Spleen (tissue), 11 donors: ENCODE data around the gene CHRDL2. TPM values are rescaled to one million over a fixed set of nuclear protein-coding genes. Genes with fewer than 3 reads are reported as not detected.

Experiments
- DNase-seq: peaks from one replicate; pipeline ENCODE4 v3.0.0-alpha.2; 2020
- H3K27ac ChIP-seq, 8 donors: fragments of 200-600 bp; sonication (generic) in 7 of 8; 1 replicate in 4 of 8; 2 replicates in 4 of 8; pipeline versions ENCODE4 v1.5.0 to v1.8.0; 2016 to 2021; ENCODE audit warnings: inconsistent platforms in 4 of 8, mild to moderate bottlenecking in 4 of 8, moderate library complexity in 1 of 8
- H3K27me3 ChIP-seq, 7 donors: fragments of 200-600 bp; sonication (generic) in 6 of 7; replicated peaks in 1 of 7; 1 replicate in 4 of 7; 2 replicates in 3 of 7; pipeline versions ENCODE4 v1.5.0 to v1.8.0; 2016 to 2021; ENCODE audit warnings: inconsistent platforms in 3 of 7, mild to moderate bottlenecking in 1 of 7
- H3K36me3 ChIP-seq, 6 donors: fragments of 200-600 bp; sonication (generic) in 5 of 6; 1 replicate in 4 of 6; 2 replicates in 2 of 6; pipeline versions ENCODE4 v1.5.0 to v1.8.0; 2016 to 2021; ENCODE audit warnings: inconsistent platforms in 2 of 6
- H3K4me1 ChIP-seq, 6 donors: fragments of 200-600 bp; sonication (generic) in 5 of 6; 1 replicate in 3 of 6; 2 replicates in 3 of 6; pipeline versions ENCODE4 v1.5.0 to v1.8.0; 2016 to 2021; ENCODE audit warnings: inconsistent platforms in 3 of 6
- H3K4me3 ChIP-seq, 8 donors: fragments of 200-600 bp; sonication (generic) in 7 of 8; 1 replicate in 4 of 8; 2 replicates in 4 of 8; pipeline versions ENCODE4 v1.5.0 to v1.8.0; 2016 to 2021; ENCODE audit warnings: inconsistent platforms in 4 of 8, mild to moderate bottlenecking in 4 of 8, moderate library complexity in 2 of 8
- H3K9me3 ChIP-seq, 8 donors: fragments of 200-600 bp; sonication (generic) in 7 of 8; 1 replicate in 4 of 8; 2 replicates in 4 of 8; pipeline versions ENCODE4 v1.5.0 to v1.8.0; 2016 to 2021; ENCODE audit warnings: inconsistent platforms in 4 of 8
- CTCF ChIP-seq, 11 experiments: fragments of 200-600 bp in 7 of 11; fragments of 450-650 bp in 4 of 11; sonication (generic) in 4 of 11; IDR thresholded peaks in 8 of 11; conservative IDR thresholded peaks in 3 of 11; 1 replicate in 7 of 11; 2 replicates in 4 of 11; pipeline versions ENCODE4 v1.4.0 to v1.8.0; 2016 to 2021; ENCODE audit warnings: antibody characterized with exemption in 11 of 11, inconsistent platforms in 4 of 11, mild to moderate bottlenecking in 1 of 11
- POLR2A ChIP-seq, 3 donors: fragments of 450-650 bp; IDR thresholded peaks; one replicate each; pipeline ENCODE4 v1.5.1; 2017; ENCODE audit warnings: antibody characterized with exemption in 3 of 3, mild to moderate bottlenecking in 1 of 3
- POLR2AphosphoS5 ChIP-seq, 3 donors: sonication (generic); formaldehyde crosslinking; IDR thresholded peaks; one replicate each; pipeline ENCODE4 v1.5.1; 2017; ENCODE audit warnings: antibody characterized with exemption in 3 of 3
- WGBS, 5 donors: extraction: QIAGEN DNeasy Blood & Tissue Kit in 3 of 5; methylation state at CpG; one replicate each; pipeline versions ENCODE4 v1.1.5 to v1.1.7; 2013 to 2018; 5-methylcytosine and 5-hydroxymethylcytosine counted together
- intact Hi-C: fragments of 100-400 bp; cut with DNase I; formaldehyde crosslinking; loops from one replicate; pipeline ENCODE4 v1.15.0; 2023; ENCODE audit warnings: low total_unique reads
- polyA plus RNA-seq, 3 donors: library from polyadenylated mRNA; stranded (reverse); fragments of 200-250 nt; gene quantifications; one replicate each; pipeline ENCODE4 v1.2.1, GENCODE V29; 2013
- total RNA-seq, 7 donors: library from RNA; depleted of rRNA in 3 of 7; stranded (reverse); fragments of >200 nt in 3 of 7; fragmentation: NEBNext Ultra II Directional in 4 of 7; extraction: Animal tissue kit (Norgen Biotek cat#: 25700) in 4 of 7; gene quantifications; one replicate each; pipeline versions ENCODE4 v1.1.0 to v1.2.1, GENCODE V29; 2016 to 2021
- donor health status: healthy with polysubstance abuse.
- donor health status: DM: no; HTN: no; CAD: no; lungs with moderate emphysema.
- donor health status: DM: no; HTN: no; CAD: no.
- donor health status: Bipolar disorder and iron deficiency.
- donor health status: healthy.
- donor health status: DM: no; HTN: no; CAD: no.
- donor health status: DM: yes; HTN: yes; CAD: no.

The CHRDL2 gene
- total and polyA plus RNA-seq, 10 donors, result 0.24 to 2.2 (median 1.5) TPM; not detected in 5

GRCh38 chr11:74710281-74710938 is 20.8 kb downstream of the CHRDL2 start:
- 68 to 76% (median 70%) methylated on average over 8 of the region's 8 CpGs for WGBS, 5 donors
- no peaks in the 10 kb centered on the region for H3K27me3 ChIP-seq
- intact Hi-C loops, result no loop called here

GRCh38 chr11:74709175-74709574 is 22.1 kb downstream of the CHRDL2 start:
- H3K4me3 ChIP-seq, result no peak overlapping the region
- H3K27ac ChIP-seq, result no peak overlapping the region
- TF ChIP-seq CTCF (IDR thresholded peaks at IDR 0.05 in 8 of 11, conservative IDR thresholded peaks at IDR 0.05 in 3 of 11), result no peak
- H3K36me3 ChIP-seq, result no peaks in the 10 kb centered on the region
- H3K27me3 ChIP-seq, result no peaks in the 10 kb centered on the region
- intact Hi-C loops, result no loop called here
- WGBS, 5 donors, result 60 to 87% (median 74%) methylated on average over 3 of the region's 3 CpGs
- H3K9me3 ChIP-seq, result no peaks in the 10 kb centered on the region
- DNase-seq, result no peak
- no peaks in the 10 kb centered on the region for H3K4me1 ChIP-seq

More at GRCh38 chr11:74710281-74710938, 20.8 kb downstream of the CHRDL2 start:
- TF ChIP-seq POLR2AphosphoS5 (IDR thresholded peaks at IDR 0.05), result no peak
- no peak for TF ChIP-seq POLR2A (IDR thresholded peaks at IDR 0.05)
- no peak for TF ChIP-seq CTCF (IDR thresholded peaks at IDR 0.05 in 8 of 11, conservative IDR thresholded peaks at IDR 0.05 in 3 of 11)
- Histone ChIP-seq H3K9me3 (no peaks in the 10 kb centered on the region), H3K4me1 (no peaks in the 10 kb centered on the region), H3K4me3 (no peak overlapping the region), H3K27ac (no peak overlapping the region), H3K36me3 (no peaks in the 10 kb centered on the region)
- DNase-seq, result no peak

- no peak overlapping the region for H3K4me3 ChIP-seq
- H3K27me3 ChIP-seq, result no peaks in the 10 kb centered on the region
- no peaks in the 10 kb centered on the region for H3K4me1 ChIP-seq
- no peak for DNase-seq
- intact Hi-C loops, result no loop called here
- no peaks in the 10 kb centered on the region for H3K36me3 ChIP-seq
- H3K9me3 ChIP-seq, result no peaks in the 10 kb centered on the region
- H3K27ac ChIP-seq, result no peak overlapping the region
- TF ChIP-seq CTCF (IDR thresholded peaks at IDR 0.05 in 8 of 11, conservative IDR thresholded peaks at IDR 0.05 in 3 of 11), result no peak
- WGBS, 5 donors, result 75 to 80% (median 78%) methylated on average over 10 of the region's 10 CpGs
Observed at GRCh38 chr11:74707602-74708510, 23.4 kb downstream of the CHRDL2 start.

GRCh38 chr11:74707182-74707581 is 24.0 kb downstream of the CHRDL2 start:
- no peak for DNase-seq
- 92 to 100% (median 94%) methylated on average over 3 of the region's 3 CpGs for WGBS, 5 donors
- no peak for TF ChIP-seq POLR2AphosphoS5 (IDR thresholded peaks at IDR 0.05)
- no peak for TF ChIP-seq CTCF (IDR thresholded peaks at IDR 0.05 in 8 of 11, conservative IDR thresholded peaks at IDR 0.05 in 3 of 11)
- no peak for TF ChIP-seq POLR2A (IDR thresholded peaks at IDR 0.05)
- no peaks in the 10 kb centered on the region for H3K36me3 ChIP-seq
- H3K27me3 ChIP-seq, result no peaks in the 10 kb centered on the region
- peaks cover 0 to 5% (median 0%) of the 10 kb centered on the region in 6 donors for H3K4me1 ChIP-seq
- H3K27ac ChIP-seq, result no peak overlapping the region
- no peaks in the 10 kb centered on the region for H3K9me3 ChIP-seq
- no peak overlapping the region for H3K4me3 ChIP-seq
- intact Hi-C loops, result no loop called here
